Breast epithelium (tissue), 4 donors: ENCODE measurements around the gene LGALS7. TPM values are rescaled to one million over a fixed set of nuclear protein-coding genes. Genes with fewer than 3 reads are reported as not detected.

Source experiments
- DNase-seq, 2 donors: peaks; one replicate each; pipeline ENCODE4 v3.0.0-alpha.2; 2019; ENCODE audit warnings: low spot score in 2 of 2
- H3K27ac ChIP-seq, 2 donors: fragments of 200-600 bp; sonication (generic) in 1 of 2; one replicate each; pipeline ENCODE4 v1.5.1; 2016 to 2019; ENCODE audit warnings: mild to moderate bottlenecking in 1 of 2
- H3K27me3 ChIP-seq, 2 donors: fragments of 200-600 bp; sonication (generic) in 1 of 2; one replicate each; pipeline versions ENCODE4 v1.5.1 to v1.6.0; 2017 to 2019; ENCODE audit warnings: control low read depth in 1 of 2, mild to moderate bottlenecking in 1 of 2
- H3K36me3 ChIP-seq: fragments of 200-600 bp; one replicate; pipeline ENCODE4 v1.5.1; 2019
- H3K4me1 ChIP-seq, 2 donors: fragments of 200-600 bp; sonication (generic); one replicate each; pipeline ENCODE4 v1.5.1; 2016 to 2019; ENCODE audit warnings: control low read depth in 1 of 2
- H3K4me3 ChIP-seq, 3 donors: fragments of 200-600 bp; sonication (generic); 1 replicate in 2 of 3; 2 replicates in 1 of 3; pipeline ENCODE4 v1.5.1; 2016 to 2019; ENCODE audit warnings: mild to moderate bottlenecking in 3 of 3, moderate library complexity in 2 of 3
- H3K9me3 ChIP-seq, 2 donors: fragments of 200-600 bp; sonication (generic) in 1 of 2; one replicate each; pipeline ENCODE4 v1.5.1; 2016 to 2019; ENCODE audit warnings: control low read depth in 1 of 2
- CTCF ChIP-seq, 3 donors: fragments of 450-650 bp; IDR thresholded peaks; one replicate each; pipeline ENCODE4 v1.5.1; 2016 to 2017; ENCODE audit warnings: antibody characterized with exemption in 3 of 3, mild to moderate bottlenecking in 3 of 3, moderate library complexity in 3 of 3
- POLR2A ChIP-seq: fragments of 450-650 bp; IDR thresholded peaks from one replicate; pipeline ENCODE4 v1.6.1; 2016; ENCODE audit warnings: antibody characterized with exemption, mild to moderate bottlenecking, moderate library complexity
- POLR2AphosphoS5 ChIP-seq, 3 donors: sonication (generic); formaldehyde crosslinking; IDR thresholded peaks; one replicate each; pipeline ENCODE4 v1.6.1; 2017; ENCODE audit warnings: antibody characterized with exemption in 3 of 3
- intact Hi-C: fragments of 100-400 bp; cut with DNase I; formaldehyde crosslinking; loops from one replicate; pipeline ENCODE4 v1.15.1; 2023; ENCODE audit warnings: low total_unique reads
- total RNA-seq, 3 donors: library from RNA; depleted of rRNA; stranded (reverse); fragments of >200 nt; gene quantifications; one replicate each; pipeline ENCODE4 v1.1.0, GENCODE V29; 2016

Gene LGALS7
- total RNA-seq, 3 donors from 2014 or later, result 1.5 TPM; not detected in 2

GRCh38 chr19:38725469-38726283 is 47.6 kb downstream of the LGALS7 start:
- TF ChIP-seq CTCF (IDR thresholded peaks at IDR 0.05), result no peak
- TF ChIP-seq POLR2A, result no peak
- no peak for TF ChIP-seq POLR2AphosphoS5 (IDR thresholded peaks at IDR 0.05)
- intact Hi-C loops, result no loop called here
- H3K4me1 ChIP-seq, result peaks cover 5 to 17% of the 10 kb centered on the region in 2 donors
- no peak overlapping the region for H3K4me3 ChIP-seq
- DNase-seq, result peak in 1 of 2 donors; percentile 19
- no peaks in the 10 kb centered on the region for H3K36me3 ChIP-seq
- no peaks in the 10 kb centered on the region for H3K9me3 ChIP-seq
- H3K27me3 ChIP-seq, result no peaks in the 10 kb centered on the region
- peak overlapping the region in 1 of 2 donors; percentile 43 for H3K27ac ChIP-seq

GRCh38 chr19:38723990-38724854 is 49.1 kb downstream of the LGALS7 start:
- Histone ChIP-seq H3K27ac (peak overlapping the region; percentile 82 to 92), H3K4me3 (no peak overlapping the region), H3K9me3 (no peaks in the 10 kb centered on the region), H3K4me1 (peaks cover 9 to 24% of the 10 kb centered on the region in 2 donors), H3K36me3 (no peaks in the 10 kb centered on the region), H3K27me3 (no peaks in the 10 kb centered on the region)
- TF ChIP-seq POLR2A (no peak), CTCF (IDR thresholded peaks at IDR 0.05) (no peak), POLR2AphosphoS5 (IDR thresholded peaks at IDR 0.05) (no peak)
- DNase-seq, result no peak
- intact Hi-C loops, result no loop called here

GRCh38 chr19:38723606-38723965 is 49.7 kb downstream of the LGALS7 start:
- intact Hi-C loops, result no loop called here
- Histone ChIP-seq H3K4me3 (no peak overlapping the region), H3K4me1 (peaks cover 12 to 24% of the 10 kb centered on the region in 2 donors), H3K36me3 (no peaks in the 10 kb centered on the region), H3K27me3 (no peaks in the 10 kb centered on the region), H3K27ac (peak overlapping the region; percentile 82 to 92), H3K9me3 (no peaks in the 10 kb centered on the region)
- no peak for TF ChIP-seq POLR2AphosphoS5 (IDR thresholded peaks at IDR 0.05)
- no peak for TF ChIP-seq POLR2A
- no peak for TF ChIP-seq CTCF (IDR thresholded peaks at IDR 0.05)
- DNase-seq, result no peak

GRCh38 chr19:38722947-38723605 is 50.2 kb downstream of the LGALS7 start:
- TF ChIP-seq POLR2AphosphoS5 (IDR thresholded peaks at IDR 0.05) (no peak), CTCF (IDR thresholded peaks at IDR 0.05) (no peak)
- no peaks in the 10 kb centered on the region for H3K9me3 ChIP-seq
- no peak for DNase-seq
- intact Hi-C loops, result no loop called here
- H3K36me3 ChIP-seq, result no peaks in the 10 kb centered on the region
- H3K27me3 ChIP-seq, result no peaks in the 10 kb centered on the region
- peak overlapping the region; percentile 82 to 92 for H3K27ac ChIP-seq
- peaks cover 12 to 24% of the 10 kb centered on the region in 2 donors for H3K4me1 ChIP-seq
- H3K4me3 ChIP-seq, result no peak overlapping the region
